GM21423 (cell line): ENCODE measurements around the gene MLLT3.

Source experiments
- ATAC-seq: cut with Tn5 transposase; IDR thresholded peaks from one replicate; pipeline ENCODE4 v1.9.1; 2021; ENCODE audit warnings: mild to moderate bottlenecking, moderate library complexity; ENCODE audit not compliant: unreplicated experiment

MLLT3 gene

GRCh38 chr9:20436476-20437195 is 185.7 kb downstream of the MLLT3 start:
- ATAC-seq, result no peak

DNA sequence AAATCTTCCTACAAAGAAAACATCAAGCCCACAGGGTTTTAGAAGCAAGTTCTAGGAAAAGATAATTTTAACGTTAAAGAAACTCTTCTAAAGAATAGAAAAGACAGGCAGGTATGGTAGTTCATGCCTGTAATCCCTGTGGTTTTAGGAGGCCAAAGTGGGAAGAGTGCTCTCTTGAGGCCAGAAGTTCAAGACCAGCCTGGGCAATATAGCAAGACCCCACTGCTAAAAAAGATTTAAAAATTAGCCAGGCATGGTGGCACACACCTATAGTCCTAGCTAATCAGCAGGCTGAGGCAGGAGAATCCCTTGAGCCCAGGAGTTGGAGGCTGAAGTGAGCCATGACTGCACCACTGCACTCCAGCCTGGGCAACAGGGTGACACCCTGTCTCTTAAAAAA is 193.3 kb downstream of the MLLT3 start:
- ATAC-seq, result no peak

- ATAC-seq, result no peak
These were observed 194.9 kb downstream of the MLLT3 start for GRCh38 chr9:20427359-20427758.

- peak; percentile 63 for ATAC-seq
These were observed 196.3 kb downstream of the MLLT3 start for GRCh38 chr9:20426019-20426418.

DNA sequence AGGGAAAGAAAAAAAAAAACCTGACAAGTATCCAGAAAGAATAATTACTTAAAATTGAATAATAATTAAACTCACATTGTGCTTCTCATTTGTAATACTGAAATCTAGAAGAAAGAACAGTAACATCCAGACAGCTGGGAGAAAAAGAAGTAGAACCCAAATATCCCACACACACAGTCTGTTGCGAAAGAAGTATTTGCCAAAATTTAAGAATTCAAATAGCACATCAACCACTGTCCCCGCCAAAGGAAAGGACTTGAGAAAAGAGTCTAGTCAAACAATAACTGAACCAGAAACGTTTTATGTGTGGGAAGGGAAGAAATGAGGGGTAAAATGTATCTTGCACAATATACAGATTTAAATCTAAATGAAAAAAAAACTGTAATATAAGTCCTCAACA is 202.8 kb downstream of the MLLT3 start:
- no peak for ATAC-seq

DNA sequence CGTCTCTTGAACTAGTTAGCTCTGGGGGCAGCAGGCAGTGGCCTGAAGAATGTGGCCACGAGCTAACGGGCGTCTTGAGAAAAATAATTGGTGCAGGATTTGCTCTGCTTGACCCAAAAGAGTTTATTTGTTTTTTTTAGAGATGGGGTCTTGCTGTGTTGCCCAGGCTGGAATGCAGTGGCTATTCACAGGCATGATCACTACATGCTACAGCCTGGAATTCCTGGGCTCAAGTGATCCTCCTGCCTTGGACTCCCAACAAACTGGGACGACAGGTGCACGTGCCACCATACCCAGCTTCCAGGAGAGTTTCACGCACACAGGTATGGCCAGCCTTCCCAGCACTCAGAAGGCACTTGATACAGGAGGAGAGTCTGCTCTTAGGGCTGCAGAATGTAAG is 203.8 kb downstream of the MLLT3 start:
- no peak for ATAC-seq

DNA sequence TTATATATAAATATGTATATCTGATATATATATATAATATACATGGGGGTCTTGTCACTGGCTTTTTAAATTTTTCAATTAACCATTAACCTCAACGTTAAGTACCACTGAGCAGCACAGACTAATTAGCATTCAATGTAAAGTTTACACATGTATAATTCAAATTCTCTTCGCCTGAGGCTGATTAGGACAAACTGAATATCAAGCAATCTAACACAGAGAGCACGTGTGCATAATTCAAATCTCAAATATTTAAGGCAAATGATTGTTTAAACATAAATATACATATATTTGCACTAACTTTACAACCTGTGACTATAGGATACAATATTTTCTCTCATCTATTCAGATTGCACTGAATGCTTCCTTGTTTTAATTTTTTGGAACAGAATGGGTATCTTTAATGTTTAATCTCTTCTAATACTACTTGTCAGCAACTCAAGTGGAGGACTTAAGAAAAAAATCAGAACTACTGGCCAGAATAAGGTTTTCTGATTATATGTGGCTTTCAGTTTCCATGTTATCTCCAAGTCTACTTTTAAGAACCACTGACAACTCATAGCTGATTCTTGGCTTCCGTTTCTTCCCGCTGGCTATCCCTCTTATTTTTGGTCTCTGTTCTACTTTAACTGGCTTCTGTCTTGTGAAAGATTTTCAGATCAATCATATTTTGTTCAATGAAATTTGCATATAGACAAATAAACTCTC is 204.8 kb downstream of the MLLT3 start:
- ATAC-seq, result no peak

DNA sequence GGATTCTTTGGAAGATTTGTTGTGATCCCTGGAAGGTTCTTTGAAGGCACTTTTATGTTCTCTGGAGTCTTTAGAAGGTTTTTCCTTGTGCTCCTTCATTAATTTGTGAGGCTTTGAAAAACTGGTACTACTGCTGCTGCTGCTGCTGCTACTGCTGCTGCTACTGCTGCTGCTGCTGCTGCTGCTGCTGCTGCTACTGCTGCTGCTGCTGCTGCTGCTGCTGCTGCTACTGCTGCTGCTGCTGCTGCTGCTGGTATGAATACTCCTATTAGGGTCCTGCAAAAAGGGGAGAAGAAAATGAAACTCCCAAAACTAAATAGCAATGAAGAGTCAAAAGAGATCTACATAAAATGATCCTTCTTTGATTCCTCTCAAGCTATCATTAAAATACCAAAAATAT is 208.1 kb downstream of the MLLT3 start:
- ATAC-seq, result no peak

DNA sequence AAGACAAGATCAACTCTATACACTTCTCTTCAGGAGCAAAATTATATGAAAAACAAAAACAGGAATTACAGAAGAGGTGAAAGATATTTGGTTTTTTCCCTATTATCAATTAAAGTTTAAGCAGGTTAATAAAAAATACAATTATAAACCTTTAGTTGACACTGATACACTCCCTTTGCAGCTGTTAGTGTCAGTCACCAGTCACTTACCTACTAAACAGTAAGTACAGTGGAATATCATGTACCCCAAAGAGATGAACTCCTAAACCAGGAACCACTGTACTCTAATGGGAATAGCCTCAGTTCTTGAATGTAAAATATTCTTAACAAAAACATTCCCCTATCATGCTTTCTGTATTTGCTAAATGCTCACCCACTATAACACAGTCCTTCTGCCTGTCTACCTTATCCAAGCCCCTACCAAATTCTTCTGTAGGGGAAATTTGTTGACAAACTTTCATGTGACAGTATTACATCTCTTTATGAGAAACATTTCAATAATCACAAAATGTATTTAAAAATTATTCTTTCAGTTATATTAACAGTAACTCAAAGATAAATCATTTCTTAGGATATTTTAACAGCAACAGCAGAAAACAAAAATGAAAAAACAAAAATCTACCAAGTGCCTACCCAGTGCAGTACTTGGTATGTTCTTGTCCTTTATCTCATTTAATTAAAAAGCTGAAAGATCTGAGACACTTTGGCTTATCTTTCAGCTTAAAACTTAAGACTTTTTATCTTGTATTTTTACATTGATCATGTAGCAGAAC is 212.8 kb downstream of the MLLT3 start:
- no peak for ATAC-seq

- no peak for ATAC-seq
These were observed 213.8 kb downstream of the MLLT3 start for GRCh38 chr9:20408513-20408912.

DNA sequence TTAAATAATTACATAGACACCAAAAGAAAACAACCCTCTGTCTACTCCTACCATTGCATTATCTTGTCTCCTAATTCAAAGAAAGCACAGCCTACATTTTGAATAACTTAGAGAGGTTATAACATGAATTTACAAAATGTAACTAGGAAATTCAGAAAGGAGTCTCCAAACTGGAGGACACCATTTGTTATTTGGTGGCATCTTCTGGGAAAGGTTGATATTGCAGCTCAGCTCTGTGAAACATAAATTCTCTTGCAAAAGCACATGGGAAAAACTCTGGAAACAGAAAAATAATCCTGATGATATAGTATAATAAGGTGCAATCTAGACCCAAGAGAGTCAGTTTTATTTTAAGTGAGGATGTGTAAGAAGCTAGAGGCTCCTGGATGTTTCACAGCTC is 215.3 kb downstream of the MLLT3 start:
- no peak for ATAC-seq

DNA sequence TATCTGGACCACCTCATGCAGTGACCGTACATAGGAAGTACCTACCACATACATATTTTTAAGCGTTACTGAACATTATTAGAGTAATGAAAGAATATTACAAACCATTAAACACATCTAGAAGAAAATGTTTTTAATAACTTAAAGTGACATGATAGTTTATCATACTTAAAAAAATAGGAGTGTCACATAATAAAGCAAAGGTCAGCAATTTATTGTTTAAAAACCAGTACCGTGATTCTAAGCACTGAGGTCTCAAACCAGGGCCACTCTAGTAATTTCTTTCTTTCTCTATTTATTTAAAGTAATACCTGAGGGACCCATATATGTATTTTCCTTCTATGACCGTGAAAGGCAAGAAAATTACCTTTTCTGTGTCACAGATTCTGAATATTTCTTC is 216.0 kb downstream of the MLLT3 start:
- no peak for ATAC-seq

DNA sequence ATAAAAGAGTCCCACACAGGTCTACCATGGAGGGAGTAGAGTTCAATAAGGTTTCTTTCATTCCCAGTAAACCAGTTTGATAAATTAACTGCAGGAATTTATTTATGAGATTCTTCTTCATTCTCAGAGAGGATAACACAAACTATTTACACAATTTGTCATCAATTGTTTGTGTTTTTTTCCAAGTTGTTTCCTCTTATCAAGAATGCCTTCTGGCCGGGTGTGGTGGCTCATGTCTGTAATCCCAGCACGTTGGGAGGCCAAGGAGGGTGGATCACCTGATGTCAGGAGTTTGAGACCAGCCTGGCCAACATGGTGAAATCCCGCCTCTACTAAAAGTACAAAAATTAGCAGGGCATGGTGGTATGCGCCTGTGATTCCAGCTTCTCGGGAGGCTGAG is 216.7 kb downstream of the MLLT3 start:
- no peak for ATAC-seq

- ATAC-seq, result no peak
These were observed 217.2 kb downstream of the MLLT3 start for GRCh38 chr9:20405078-20405477.

DNA sequence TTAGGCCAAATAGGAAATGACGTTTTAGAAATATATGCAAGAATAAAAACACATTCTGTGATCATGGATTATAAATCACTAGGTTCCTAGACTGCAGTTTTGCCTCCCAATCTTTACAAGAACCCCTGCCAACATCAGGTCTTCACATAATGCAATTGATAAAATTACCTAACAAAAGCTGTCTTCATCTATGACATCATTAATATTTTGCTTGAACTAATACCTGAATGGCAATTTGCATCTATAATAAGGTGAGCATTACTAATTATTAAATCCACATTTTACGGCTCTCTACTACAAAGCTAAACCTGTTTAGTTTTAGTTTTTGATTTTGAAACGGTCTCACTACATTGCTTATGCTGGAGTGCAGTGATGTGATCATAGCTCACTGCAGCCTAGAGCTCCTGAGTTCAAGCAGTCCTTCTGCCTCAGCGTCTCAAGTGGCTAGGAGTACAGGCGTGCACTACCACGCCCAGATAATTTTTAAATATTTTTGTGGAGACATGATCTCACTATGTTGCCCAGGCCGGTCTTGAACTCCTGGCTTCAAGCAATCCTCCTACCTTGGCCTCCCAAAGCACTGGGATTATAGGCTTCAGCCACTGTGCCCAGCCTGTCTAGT is 218.0 kb downstream of the MLLT3 start:
- no peak for ATAC-seq

- ATAC-seq, result no peak
These were observed 219.0 kb downstream of the MLLT3 start for GRCh38 chr9:20403346-20403745.

GRCh38 chr9:20402273-20402875 is 219.9 kb downstream of the MLLT3 start:
- ATAC-seq, result no peak

DNA sequence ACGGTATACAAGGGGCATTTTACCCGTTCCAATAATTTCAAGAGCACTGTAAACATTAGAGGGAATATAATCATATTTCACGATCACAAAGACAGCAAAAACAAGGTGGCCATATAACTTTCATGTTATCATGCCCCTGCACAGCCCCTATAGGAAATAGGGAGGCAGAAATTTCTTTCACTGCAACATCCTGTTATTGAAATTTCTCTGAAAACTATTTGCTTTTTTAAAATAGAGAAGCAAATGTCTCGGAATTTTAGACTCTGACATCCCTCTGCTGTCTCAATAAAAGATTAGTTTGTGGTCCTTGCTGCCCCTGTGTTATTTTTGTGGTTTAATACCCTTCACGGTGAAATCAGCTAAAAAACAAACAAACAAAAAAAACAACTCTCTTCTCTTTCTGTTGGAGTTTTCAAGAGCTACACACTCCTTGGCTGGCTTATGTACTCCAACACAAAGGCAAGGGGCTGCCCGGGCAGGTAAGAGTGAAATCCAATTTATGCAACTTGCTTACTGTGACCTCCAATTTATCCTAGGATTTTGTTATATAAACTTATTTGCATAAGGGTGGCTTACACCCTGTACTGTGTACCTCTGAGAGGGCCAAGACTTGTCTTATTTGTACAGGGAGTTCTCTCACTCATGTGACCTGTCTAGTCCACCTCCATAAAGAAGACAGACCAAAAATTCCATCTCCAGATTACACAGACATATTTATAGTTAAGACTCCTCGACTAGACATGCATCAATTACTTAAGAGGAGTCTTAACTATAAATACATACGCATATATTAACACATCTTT is 223.6 kb downstream of the MLLT3 start:
- ATAC-seq, result no peak

DNA sequence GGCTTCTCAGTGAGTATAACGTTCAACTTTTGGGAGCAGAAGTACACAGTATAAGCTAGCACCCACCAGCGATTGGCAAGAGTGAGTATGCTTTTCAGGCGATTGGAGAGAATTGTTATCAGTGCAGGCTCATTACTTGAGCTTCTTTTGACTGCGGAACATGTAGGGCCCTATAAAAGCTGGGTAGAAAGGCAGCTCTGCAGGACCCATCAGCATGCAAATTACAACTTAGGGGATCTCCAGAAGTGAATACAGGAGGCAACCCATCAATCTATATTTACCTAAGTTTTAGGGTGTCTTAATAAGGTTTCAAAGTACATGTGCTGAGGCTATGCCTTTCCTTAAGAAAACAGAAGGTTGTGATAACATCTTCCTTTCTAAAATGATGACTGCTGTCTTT is 225.0 kb downstream of the MLLT3 start:
- no peak for ATAC-seq

GRCh38 chr9:20396509-20396908 is 225.8 kb downstream of the MLLT3 start:
- ATAC-seq, result no peak
